ENCODE measurements around the gene RPH3AL.

Gene RPH3AL

DNA sequence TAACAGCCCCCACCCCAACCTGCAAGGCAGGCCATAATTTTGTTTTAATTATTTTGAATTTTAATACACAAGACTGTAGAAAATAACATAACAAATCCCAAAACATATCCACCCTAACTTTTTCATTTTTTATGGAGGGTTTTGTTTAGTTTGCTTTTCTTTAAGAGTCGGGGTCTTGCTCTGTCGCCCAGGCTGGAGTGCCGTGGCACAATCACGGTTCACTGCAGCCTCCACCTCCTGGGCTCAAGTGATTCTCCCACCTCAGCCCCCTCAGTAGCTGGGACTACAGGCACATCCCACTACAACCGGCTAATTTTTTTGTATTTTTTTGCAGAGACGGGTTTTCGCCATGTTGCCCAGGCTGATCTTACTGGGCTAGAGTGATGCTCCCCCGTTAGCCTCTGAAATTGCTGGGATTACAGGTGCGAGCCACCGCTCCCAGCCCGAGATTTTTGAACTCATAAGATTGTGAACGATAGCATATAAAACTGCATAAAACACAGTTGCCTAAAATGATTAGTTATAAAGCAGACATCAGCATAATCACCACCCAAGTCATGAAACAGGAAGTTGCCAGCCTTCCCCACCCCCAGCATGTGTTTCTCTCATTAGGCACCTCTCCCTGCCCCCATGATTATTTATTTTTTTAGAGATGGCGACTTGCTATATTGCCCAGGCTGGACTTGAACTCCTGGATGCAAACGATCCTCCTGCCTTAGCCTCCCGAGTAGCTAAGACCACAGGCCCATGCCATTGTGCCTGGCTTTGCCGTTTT lies 157.6 kb downstream of the RPH3AL start:
- POLR2A ChIA-PET = no interaction called here
- H3K27ac ChIP-seq (ENCODE audit: extremely low read depth, low read depth, low read length) = no peak overlapping the region
- H3K4me1 ChIP-seq (ENCODE audit: control insufficient read depth, insufficient read depth, low read length) = peaks cover 4% of the 10 kb centered on the region
- CTCF ChIA-PET = no interaction called here
- TF ChIP-seq ZNF530 (tag by site-specific recombination; IDR thresholded peaks at IDR 0.05; ENCODE audit: low read depth) (no peak), ZNF473 (tag by site-specific recombination; IDR thresholded peaks at IDR 0.05) (no peak), ZNF529 (tag by site-specific recombination; IDR thresholded peaks at IDR 0.05; ENCODE audit: insufficient replicate concordance) (no peak), ZBTB21 (tag by site-specific recombination; IDR thresholded peaks at IDR 0.05) (no peak), ZNF354C (tag by site-specific recombination; IDR thresholded peaks at IDR 0.05; ENCODE audit: borderline replicate concordance, low read depth) (no peak), ZNF10 (tag by site-specific recombination; IDR thresholded peaks at IDR 0.05) (no peak), ZNF2 (tag by site-specific recombination; IDR thresholded peaks at IDR 0.05) (no peak), ZNF266 (tag by site-specific recombination; IDR thresholded peaks at IDR 0.05; ENCODE audit: low read depth) (no peak), ZNF335 (tag by site-specific recombination; conservative IDR thresholded peaks at IDR 0.05) (peak; percentile 7; the same call in 1 of the 2 replicates), ZIC2 (tag by site-specific recombination; IDR thresholded peaks at IDR 0.05) (no peak), ZNF555 (tag by site-specific recombination; conservative IDR thresholded peaks at IDR 0.05) (no peak), ZNF121 (tag by site-specific recombination; IDR thresholded peaks at IDR 0.05) (peak; percentile 57; the same call in 1 of the 2 replicates)
- TF ChIP-seq, protein P1, sequence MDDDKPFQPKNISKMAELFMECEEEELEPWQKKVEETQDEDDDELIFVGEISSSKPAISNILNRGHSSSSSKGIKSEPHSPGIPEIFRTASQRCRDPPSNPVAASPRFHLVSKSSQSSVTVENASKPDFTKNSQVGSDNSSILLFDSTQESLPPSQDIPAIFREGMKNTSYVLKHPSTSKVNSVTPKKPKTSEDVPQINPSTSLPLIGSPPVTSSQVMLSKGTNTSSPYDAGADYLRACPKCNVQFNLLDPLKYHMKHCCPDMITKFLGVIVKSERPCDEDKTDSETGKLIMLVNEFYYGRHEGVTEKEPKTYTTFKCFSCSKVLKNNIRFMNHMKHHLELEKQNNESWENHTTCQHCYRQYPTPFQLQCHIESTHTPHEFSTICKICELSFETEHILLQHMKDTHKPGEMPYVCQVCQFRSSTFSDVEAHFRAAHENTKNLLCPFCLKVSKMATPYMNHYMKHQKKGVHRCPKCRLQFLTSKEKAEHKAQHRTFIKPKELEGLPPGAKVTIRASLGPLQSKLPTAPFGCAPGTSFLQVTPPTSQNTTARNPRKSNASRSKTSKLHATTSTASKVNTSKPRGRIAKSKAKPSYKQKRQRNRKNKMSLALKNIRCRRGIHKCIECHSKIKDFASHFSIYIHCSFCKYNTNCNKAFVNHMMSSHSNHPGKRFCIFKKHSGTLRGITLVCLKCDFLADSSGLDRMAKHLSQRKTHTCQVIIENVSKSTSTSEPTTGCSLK (tag by site-specific recombination; IDR thresholded peaks at IDR 0.05) = no peak
- TF ChIP-seq, protein P2, sequence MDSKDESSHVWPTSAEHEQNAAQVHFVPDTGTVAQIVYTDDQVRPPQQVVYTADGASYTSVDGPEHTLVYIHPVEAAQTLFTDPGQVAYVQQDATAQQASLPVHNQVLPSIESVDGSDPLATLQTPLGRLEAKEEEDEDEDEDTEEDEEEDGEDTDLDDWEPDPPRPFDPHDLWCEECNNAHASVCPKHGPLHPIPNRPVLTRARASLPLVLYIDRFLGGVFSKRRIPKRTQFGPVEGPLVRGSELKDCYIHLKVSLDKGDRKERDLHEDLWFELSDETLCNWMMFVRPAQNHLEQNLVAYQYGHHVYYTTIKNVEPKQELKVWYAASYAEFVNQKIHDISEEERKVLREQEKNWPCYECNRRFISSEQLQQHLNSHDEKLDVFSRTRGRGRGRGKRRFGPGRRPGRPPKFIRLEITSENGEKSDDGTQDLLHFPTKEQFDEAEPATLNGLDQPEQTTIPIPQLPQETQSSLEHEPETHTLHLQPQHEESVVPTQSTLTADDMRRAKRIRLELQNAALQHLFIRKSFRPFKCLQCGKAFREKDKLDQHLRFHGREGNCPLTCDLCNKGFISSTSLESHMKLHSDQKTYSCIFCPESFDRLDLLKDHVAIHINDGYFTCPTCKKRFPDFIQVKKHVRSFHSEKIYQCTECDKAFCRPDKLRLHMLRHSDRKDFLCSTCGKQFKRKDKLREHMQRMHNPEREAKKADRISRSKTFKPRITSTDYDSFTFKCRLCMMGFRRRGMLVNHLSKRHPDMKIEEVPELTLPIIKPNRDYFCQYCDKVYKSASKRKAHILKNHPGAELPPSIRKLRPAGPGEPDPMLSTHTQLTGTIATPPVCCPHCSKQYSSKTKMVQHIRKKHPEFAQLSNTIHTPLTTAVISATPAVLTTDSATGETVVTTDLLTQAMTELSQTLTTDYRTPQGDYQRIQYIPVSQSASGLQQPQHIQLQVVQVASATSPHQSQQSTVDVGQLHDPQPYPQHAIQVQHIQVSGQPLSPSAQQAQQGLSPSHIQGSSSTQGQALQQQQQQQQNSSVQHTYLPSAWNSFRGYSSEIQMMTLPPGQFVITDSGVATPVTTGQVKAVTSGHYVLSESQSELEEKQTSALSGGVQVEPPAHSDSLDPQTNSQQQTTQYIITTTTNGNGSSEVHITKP (tag by site-specific recombination; IDR thresholded peaks at IDR 0.05) = no peak
- no peak overlapping the region for H3K4me3 ChIP-seq (ENCODE audit: low read depth, low read length)
- no peaks in the 10 kb centered on the region for H3K9me3 ChIP-seq (ENCODE audit: control insufficient read depth, insufficient read depth, low read depth, low read length)
- H3K36me3 ChIP-seq (ENCODE audit: control insufficient read depth in 2 of 2, insufficient read depth in 1 of 2, low read length in 2 of 2) = no peaks in the 10 kb centered on the region

DNA sequence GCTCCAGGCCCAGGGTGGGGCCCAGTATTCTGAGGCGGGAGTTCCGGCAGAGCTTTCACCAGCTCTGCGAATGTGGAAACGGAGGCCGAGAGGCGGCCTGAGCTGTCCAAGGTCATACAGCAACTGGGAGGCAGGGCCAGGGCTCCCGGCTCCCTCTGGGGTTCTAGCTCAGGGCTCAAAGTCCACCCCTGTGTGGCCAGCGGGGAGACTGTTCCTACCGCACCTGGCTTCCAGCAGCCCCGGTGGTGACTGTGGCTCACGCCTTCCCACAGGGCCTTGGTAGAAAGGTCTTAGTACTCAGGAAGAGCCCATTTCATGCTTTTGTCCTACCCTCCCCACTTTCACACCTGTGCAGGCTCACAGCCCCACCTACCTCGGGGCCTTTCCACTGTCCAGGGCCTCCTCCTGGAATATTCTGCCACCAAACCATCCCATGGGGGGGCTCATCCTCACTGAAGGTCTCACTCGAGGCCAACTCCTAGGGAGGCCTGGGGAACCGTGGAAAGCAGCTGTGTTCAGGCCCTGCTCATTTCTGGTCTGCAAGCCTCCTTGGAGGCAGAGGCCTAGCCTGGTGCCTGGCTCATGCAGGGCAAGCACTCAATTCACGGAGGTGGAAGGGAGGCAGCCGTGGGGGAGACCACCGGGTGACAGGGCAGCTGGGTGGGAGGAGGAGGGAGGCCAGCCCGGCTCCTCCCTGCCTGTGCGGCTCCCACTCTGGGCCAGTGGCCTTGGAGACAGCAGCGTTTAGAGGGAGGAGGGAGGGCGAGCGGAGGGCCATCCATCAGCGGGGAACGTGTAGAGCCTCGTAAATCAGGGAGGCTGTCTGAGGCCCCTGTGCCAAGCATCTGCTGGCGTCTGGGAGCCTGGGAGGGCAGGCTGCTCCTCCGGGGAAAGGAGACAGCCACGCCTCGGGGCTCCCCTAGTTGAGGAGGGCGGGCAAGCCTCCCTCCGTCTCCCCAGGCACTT lies 158.5 kb downstream of the RPH3AL start:
- H3K36me3 ChIP-seq (ENCODE audit: control insufficient read depth in 2 of 2, insufficient read depth in 1 of 2, low read length in 2 of 2) = no peaks in the 10 kb centered on the region
- H3K4me3 ChIP-seq (ENCODE audit: low read depth, low read length) = no peak overlapping the region
- H3K4me1 ChIP-seq (ENCODE audit: control insufficient read depth, insufficient read depth, low read length) = peaks cover 4% of the 10 kb centered on the region
- ChIA-PET CTCF (no interaction called here), POLR2A (no interaction called here)
- H3K27ac ChIP-seq (ENCODE audit: extremely low read depth, low read depth, low read length) = no peak overlapping the region
- H3K9me3 ChIP-seq (ENCODE audit: control insufficient read depth, insufficient read depth, low read depth, low read length) = no peaks in the 10 kb centered on the region
- TF ChIP-seq ZNF707 (tag by site-specific recombination; IDR thresholded peaks at IDR 0.05) (no peak), BCL11A (tag by site-specific recombination; IDR thresholded peaks at IDR 0.05; ENCODE audit: low read depth) (no peak), ZFHX2 (tag by site-specific recombination; conservative IDR thresholded peaks at IDR 0.05) (peak; percentile 75), SP7 (tag by site-specific recombination; IDR thresholded peaks at IDR 0.05) (peak; percentile 72), SP2 (tag by site-specific recombination; IDR thresholded peaks at IDR 0.05) (peak; percentile 62), ZNF223 (tag by site-specific recombination; IDR thresholded peaks at IDR 0.05) (no peak), ZNF211 (tag by site-specific recombination; IDR thresholded peaks at IDR 0.05; ENCODE audit: low read depth) (no peak), ZNF341 (tag by site-specific recombination; IDR thresholded peaks at IDR 0.05; ENCODE audit: low read depth) (peak; percentile 63; the same call in 1 of the 2 replicates), ZNF654 (tag by site-specific recombination; IDR thresholded peaks at IDR 0.05; ENCODE audit: low read depth) (no peak)
- TF ChIP-seq, protein P3, sequence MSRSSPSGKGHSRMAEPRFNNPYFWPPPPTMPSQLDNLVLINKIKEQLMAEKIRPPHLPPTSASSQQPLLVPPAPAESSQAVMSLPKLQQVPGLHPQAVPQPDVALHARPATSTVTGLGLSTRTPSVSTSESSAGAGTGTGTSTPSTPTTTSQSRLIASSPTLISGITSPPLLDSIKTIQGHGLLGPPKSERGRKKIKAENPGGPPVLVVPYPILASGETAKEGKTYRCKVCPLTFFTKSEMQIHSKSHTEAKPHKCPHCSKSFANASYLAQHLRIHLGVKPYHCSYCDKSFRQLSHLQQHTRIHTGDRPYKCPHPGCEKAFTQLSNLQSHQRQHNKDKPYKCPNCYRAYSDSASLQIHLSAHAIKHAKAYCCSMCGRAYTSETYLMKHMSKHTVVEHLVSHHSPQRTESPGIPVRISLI (tag by site-specific recombination; IDR thresholded peaks at IDR 0.05) = no peak
- TF ChIP-seq, protein P4, sequence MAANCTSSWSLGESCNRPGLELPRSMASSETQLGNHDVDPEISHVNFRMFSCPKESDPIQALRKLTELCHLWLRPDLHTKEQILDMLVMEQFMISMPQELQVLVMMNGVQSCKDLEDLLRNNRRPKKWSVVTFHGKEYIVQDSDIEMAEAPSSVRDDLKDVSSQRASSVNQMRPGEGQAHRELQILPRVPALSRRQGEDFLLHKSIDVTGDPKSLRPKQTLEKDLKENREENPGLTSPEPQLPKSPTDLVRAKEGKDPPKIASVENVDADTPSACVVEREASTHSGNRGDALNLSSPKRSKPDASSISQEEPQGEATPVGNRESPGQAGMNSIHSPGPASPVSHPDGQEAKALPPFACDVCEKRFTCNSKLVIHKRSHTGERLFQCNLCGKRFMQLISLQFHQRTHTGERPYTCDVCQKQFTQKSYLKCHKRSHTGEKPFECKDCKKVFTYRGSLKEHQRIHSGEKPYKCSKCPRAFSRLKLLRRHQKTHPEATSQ (tag by site-specific recombination; IDR thresholded peaks at IDR 0.05) = no peak
